Stomach (tissue), 9 donors: Measurements from ENCODE around the gene FBXO45. TPM values are rescaled to one million over a fixed set of nuclear protein-coding genes. Genes with fewer than 3 reads are reported as not detected.

Experiments
- DNase-seq, 2 donors: peaks; one replicate each; pipeline versions ENCODE4 v3.0.0 to v3.0.0-alpha.2; 2013 to 2019
- H3K27ac ChIP-seq, 5 donors: fragments of 200-600 bp in 4 of 5; sonication (generic) in 4 of 5; one replicate each; pipeline ENCODE4 v1.5.1; 2013 to 2019; ENCODE audit warnings: mild to moderate bottlenecking in 1 of 5, moderate library complexity in 1 of 5
- H3K27me3 ChIP-seq, 3 donors: fragments of 200-600 bp; sonication (generic); one replicate each; pipeline ENCODE4 v1.5.1; 2017 to 2019; ENCODE audit warnings: mixed run types in 1 of 3
- H3K36me3 ChIP-seq, 4 donors: fragments of 200-600 bp; sonication (generic); 1 replicate in 3 of 4; 2 replicates in 1 of 4; pipeline ENCODE4 v1.5.1; 2016 to 2019
- H3K4me1 ChIP-seq, 4 donors: fragments of 200-600 bp; sonication (generic); one replicate each; pipeline ENCODE4 v1.5.1; 2016 to 2019
- H3K4me3 ChIP-seq, 4 donors: fragments of 200-600 bp; sonication (generic) in 3 of 4; one replicate each; pipeline ENCODE4 v1.5.1; 2016 to 2019; ENCODE audit warnings: mild to moderate bottlenecking in 1 of 4
- H3K9me3 ChIP-seq, 4 donors: fragments of 200-600 bp; sonication (generic); one replicate each; pipeline ENCODE4 v1.5.1; 2016 to 2019
- CTCF ChIP-seq, 7 experiments: fragments of 450-650 bp in 4 of 7; fragments of 200-600 bp in 3 of 7; sonication (generic) in 3 of 7; IDR thresholded peaks; one replicate each; pipeline ENCODE4 v1.5.1; 2016 to 2019; ENCODE audit warnings: antibody characterized with exemption in 7 of 7, control low read depth in 2 of 7, mild to moderate bottlenecking in 1 of 7
- EP300 ChIP-seq: sonication (generic); formaldehyde crosslinking; IDR thresholded peaks from one replicate; pipeline ENCODE4 v1.6.1; 2017; ENCODE audit warnings: antibody characterized with exemption
- POLR2A ChIP-seq, 4 donors: fragments of 450-650 bp; IDR thresholded peaks; one replicate each; pipeline ENCODE4 v1.6.1; 2016; ENCODE audit warnings: antibody characterized with exemption in 4 of 4, control low read depth in 2 of 4, mild to moderate bottlenecking in 1 of 4, moderate library complexity in 1 of 4
- POLR2AphosphoS5 ChIP-seq, 3 donors: sonication (generic); formaldehyde crosslinking; IDR thresholded peaks; one replicate each; pipeline ENCODE4 v1.6.1; 2016; ENCODE audit warnings: antibody characterized with exemption in 3 of 3
- WGBS, 5 donors: extraction: QIAGEN DNeasy Blood & Tissue Kit in 3 of 5; methylation state at CpG; one replicate each; pipeline versions ENCODE4 v1.1.5 to v1.1.7; 2013 to 2018; 5-methylcytosine and 5-hydroxymethylcytosine counted together
- intact Hi-C: fragments of 100-400 bp; cut with DNase I; formaldehyde crosslinking; loops from one replicate; pipeline ENCODE4 v1.15.1; 2023; ENCODE audit warnings: low total_unique reads
- polyA plus RNA-seq, 3 donors: library from polyadenylated mRNA; stranded (reverse); fragments of 200-250 nt; gene quantifications; one replicate each; pipeline ENCODE4 v1.2.3, GENCODE V29; 2013
- total RNA-seq, 5 donors: library from RNA; depleted of rRNA; stranded (reverse); fragments of >200 nt; gene quantifications; one replicate each; pipeline versions ENCODE4 v1.1.0 to v1.2.3, GENCODE V29; 2014 to 2016
- donor health status: healthy with polysubstance abuse.
- donor health status: Bipolar disorder and iron deficiency.
- donor health status: healthy.

Gene FBXO45
- total and polyA plus RNA-seq, 8 donors: 1.2 to 12.1 (median 4.2) TPM

DNA sequence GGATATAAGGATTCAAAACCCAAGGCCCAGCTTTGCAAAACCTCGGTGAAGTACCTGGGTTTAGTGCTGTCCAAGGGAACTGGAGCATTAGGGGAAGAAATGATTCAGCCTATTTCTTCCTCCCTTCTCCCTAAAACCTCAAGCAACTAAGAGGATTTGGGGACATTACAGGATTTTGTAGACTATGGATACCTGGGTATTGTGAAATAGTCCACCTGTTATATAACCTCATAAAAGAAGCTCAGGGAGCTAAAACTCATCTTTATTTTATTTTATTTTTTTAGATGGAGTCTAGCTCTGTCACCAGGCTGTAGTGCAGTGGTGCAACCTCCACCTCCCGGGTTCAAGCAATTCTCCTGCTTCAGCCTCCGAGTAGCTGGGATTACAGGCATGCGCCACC, 44.6 kb upstream of the FBXO45 start:
- peaks cover 12 to 42% (median 28%) of the 10 kb centered on the region in 4 donors for H3K9me3 ChIP-seq
- no peak overlapping the region for H3K4me3 ChIP-seq
- WGBS, 5 donors: 92 to 98% (median 96%) methylated on average over 4 of the region's 4 CpGs
- intact Hi-C loops: no loop called here
- H3K27me3 ChIP-seq: peaks cover 0 to 5% (median 0%) of the 10 kb centered on the region in 3 donors
- peaks cover 0 to 6% (median 3%) of the 10 kb centered on the region in 4 donors for H3K4me1 ChIP-seq
- no peak for DNase-seq
- H3K36me3 ChIP-seq: no peaks in the 10 kb centered on the region
- no peak overlapping the region for H3K27ac ChIP-seq
- TF ChIP-seq POLR2AphosphoS5 (IDR thresholded peaks at IDR 0.05): no peak
- TF ChIP-seq EP300: no peak
- no peak for TF ChIP-seq POLR2A (IDR thresholded peaks at IDR 0.05)
- no peak for TF ChIP-seq CTCF (IDR thresholded peaks at IDR 0.05)

DNA sequence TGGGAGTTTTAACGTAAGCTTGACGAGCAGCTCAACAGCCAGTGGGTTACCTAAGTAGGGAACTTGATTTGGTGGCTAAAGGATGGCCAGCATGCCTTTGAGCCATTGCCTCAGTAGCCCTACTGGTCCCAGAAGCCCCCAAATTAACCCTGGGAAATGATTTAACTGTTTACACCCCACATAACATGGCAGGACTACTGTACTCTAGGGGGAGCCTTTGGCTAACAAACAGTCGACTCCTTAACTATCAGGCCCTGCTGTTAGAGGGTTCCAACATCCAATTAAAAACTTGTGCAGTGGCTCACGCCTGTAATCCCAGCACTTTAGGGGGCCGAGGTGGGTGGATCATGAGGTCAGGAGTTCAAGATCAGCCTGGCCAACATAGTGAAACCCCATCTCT, 43.9 kb upstream of the FBXO45 start:
- no peak for TF ChIP-seq POLR2AphosphoS5 (IDR thresholded peaks at IDR 0.05)
- TF ChIP-seq CTCF (IDR thresholded peaks at IDR 0.05): no peak
- TF ChIP-seq POLR2A (IDR thresholded peaks at IDR 0.05): no peak
- no peak for TF ChIP-seq EP300
- Histone ChIP-seq H3K9me3 (peaks cover 7 to 36% (median 21%) of the 10 kb centered on the region in 4 donors), H3K4me3 (no peak overlapping the region), H3K4me1 (peaks cover 0 to 9% (median 4%) of the 10 kb centered on the region in 4 donors), H3K27me3 (peaks cover 0 to 6% (median 0%) of the 10 kb centered on the region in 3 donors), H3K27ac (no peak overlapping the region), H3K36me3 (no peaks in the 10 kb centered on the region)
- WGBS, 5 donors: 55 to 70% (median 63%) methylated on average over 5 of the region's 5 CpGs
- intact Hi-C loops: no loop called here
- DNase-seq: no peak

DNA sequence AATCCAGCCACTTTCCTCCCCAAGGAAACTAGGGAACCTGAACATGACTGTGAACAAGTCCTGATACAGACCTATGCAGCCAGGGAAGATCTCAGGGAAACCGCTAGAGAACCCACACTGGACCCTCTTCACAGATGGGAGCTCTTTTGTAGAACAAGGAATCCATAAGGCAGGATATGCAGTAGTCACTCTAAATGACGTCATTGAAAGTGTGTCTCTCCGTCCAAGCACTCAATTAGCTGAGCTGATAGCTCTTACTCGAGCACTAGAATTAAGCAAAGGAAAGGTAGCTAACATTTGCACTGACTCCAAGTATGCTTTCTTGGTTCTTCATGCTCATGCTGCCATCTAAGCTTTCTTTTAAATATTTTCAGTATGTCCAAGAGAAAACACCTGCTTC, 43.3 kb upstream of the FBXO45 start:
- TF ChIP-seq POLR2A (IDR thresholded peaks at IDR 0.05) (no peak), CTCF (IDR thresholded peaks at IDR 0.05) (no peak), POLR2AphosphoS5 (IDR thresholded peaks at IDR 0.05) (no peak), EP300 (no peak)
- H3K27me3 ChIP-seq: peaks cover 0 to 6% (median 0%) of the 10 kb centered on the region in 3 donors
- no peaks in the 10 kb centered on the region for H3K36me3 ChIP-seq
- H3K4me1 ChIP-seq: peaks cover 0 to 9% (median 4%) of the 10 kb centered on the region in 4 donors
- intact Hi-C loops: no loop called here
- H3K9me3 ChIP-seq: peaks cover 3 to 30% (median 15%) of the 10 kb centered on the region in 4 donors
- 81 to 88% (median 87%) methylated on average over 4 of the region's 4 CpGs for WGBS, 5 donors
- DNase-seq: no peak
- no peak overlapping the region for H3K4me3 ChIP-seq
- H3K27ac ChIP-seq: no peak overlapping the region

- Histone ChIP-seq H3K27me3 (peaks cover 0 to 6% (median 4%) of the 10 kb centered on the region in 3 donors), H3K36me3 (no peaks in the 10 kb centered on the region), H3K4me1 (peaks cover 0 to 9% (median 4%) of the 10 kb centered on the region in 4 donors), H3K27ac (peak overlapping the region in 4 of 5 donors; percentile 26 to 74 (median 67)), H3K4me3 (peak overlapping the region; percentile 37 to 52 (median 43)), H3K9me3 (peaks cover 0 to 8% (median 2%) of the 10 kb centered on the region in 4 donors)
- WGBS, 5 donors: 6 to 15% (median 12%) methylated on average over 15 to 52 of the region's 52 CpGs
- intact Hi-C loops: no loop called here
- peak; percentile 68 to 92 for DNase-seq
- TF ChIP-seq POLR2AphosphoS5 (IDR thresholded peaks at IDR 0.05) (no peak), EP300 (no peak), POLR2A (IDR thresholded peaks at IDR 0.05) (no peak), CTCF (IDR thresholded peaks at IDR 0.05) (peak in 4 of 7 experiments; percentile 22 to 75 (median 68))
These were observed 39.7 kb upstream of the FBXO45 start for GRCh38 chr3:196528639-196529233.
